Central memory CD8-positive, alpha-beta T cell (primary cell): ENCODE data around the gene CTBP2.
A peak's percentile ranks its signal among the peaks of the same experiment; 100 is the strongest.
"Not testable (repeated sequence)": the region's sequence is repeated elsewhere in the genome, so short reads cannot be mapped to it uniquely, and the experiment has no call there.

Experiments
- ATAC-seq: fragments of 150-1000 bp; cut with Tn5 transposase; replicated peaks from 2 replicates; pipeline ENCODE4 v1.10.0; 2022; ENCODE audit warnings: mild to moderate bottlenecking, moderate FRiP score, moderate number of reproducible peaks; ENCODE audit not compliant: poor library complexity, severe bottlenecking; ENCODE audit errors: extremely low read depth
- DNase-seq, 2 donors: peaks; one replicate each; pipeline ENCODE4 v3.0.0; 2021; ENCODE audit warnings: low spot score in 2 of 2
- H3K27ac Mint-ChIP-seq: one replicate; pipeline ENCODE4 v1.8.0; 2022; ENCODE audit warnings: low read depth, mild to moderate bottlenecking, moderate library complexity, mixed read lengths
- H3K27me3 Mint-ChIP-seq: one replicate; pipeline ENCODE4 v1.8.0; 2022; ENCODE audit warnings: mixed read lengths
- H3K36me3 Mint-ChIP-seq: one replicate; pipeline ENCODE4 v1.8.0; 2022; ENCODE audit warnings: mild to moderate bottlenecking, moderate library complexity, mixed read lengths; ENCODE audit not compliant: insufficient read depth
- H3K4me1 Mint-ChIP-seq: one replicate; pipeline ENCODE4 v1.8.0; 2022; ENCODE audit warnings: mixed read lengths
- H3K4me3 Mint-ChIP-seq: one replicate; pipeline ENCODE4 v1.8.0; 2022; ENCODE audit warnings: mild to moderate bottlenecking, moderate library complexity, mixed read lengths
- H3K9me3 Mint-ChIP-seq: one replicate; pipeline ENCODE4 v1.8.0; 2022; ENCODE audit warnings: mixed read lengths

The CTBP2 gene

GRCh38 chr10:125151553-125152449 lies 8.6 kb downstream of the CTBP2 start:
- H3K4me1 Mint-ChIP-seq = peaks cover 5% of the 10 kb centered on the region
- H3K27ac Mint-ChIP-seq = no peak overlapping the region
- peaks cover 71% of the 10 kb centered on the region for H3K27me3 Mint-ChIP-seq
- no peak overlapping the region for H3K4me3 Mint-ChIP-seq
- H3K36me3 Mint-ChIP-seq = no peaks in the 10 kb centered on the region
- ATAC-seq (peak; percentile 58), DNase-seq (no peak)
- H3K9me3 Mint-ChIP-seq = no peaks in the 10 kb centered on the region

GRCh38 chr10:125151170-125151552 lies 9.2 kb downstream of the CTBP2 start:
- Mint-ChIP-seq H3K4me3 (no peak overlapping the region), H3K4me1 (peaks cover 5% of the 10 kb centered on the region), H3K36me3 (peaks cover 1% of the 10 kb centered on the region), H3K27me3 (peaks cover 65% of the 10 kb centered on the region), H3K27ac (no peak overlapping the region), H3K9me3 (no peaks in the 10 kb centered on the region)
- DNase-seq (no peak), ATAC-seq (no peak)

DNA sequence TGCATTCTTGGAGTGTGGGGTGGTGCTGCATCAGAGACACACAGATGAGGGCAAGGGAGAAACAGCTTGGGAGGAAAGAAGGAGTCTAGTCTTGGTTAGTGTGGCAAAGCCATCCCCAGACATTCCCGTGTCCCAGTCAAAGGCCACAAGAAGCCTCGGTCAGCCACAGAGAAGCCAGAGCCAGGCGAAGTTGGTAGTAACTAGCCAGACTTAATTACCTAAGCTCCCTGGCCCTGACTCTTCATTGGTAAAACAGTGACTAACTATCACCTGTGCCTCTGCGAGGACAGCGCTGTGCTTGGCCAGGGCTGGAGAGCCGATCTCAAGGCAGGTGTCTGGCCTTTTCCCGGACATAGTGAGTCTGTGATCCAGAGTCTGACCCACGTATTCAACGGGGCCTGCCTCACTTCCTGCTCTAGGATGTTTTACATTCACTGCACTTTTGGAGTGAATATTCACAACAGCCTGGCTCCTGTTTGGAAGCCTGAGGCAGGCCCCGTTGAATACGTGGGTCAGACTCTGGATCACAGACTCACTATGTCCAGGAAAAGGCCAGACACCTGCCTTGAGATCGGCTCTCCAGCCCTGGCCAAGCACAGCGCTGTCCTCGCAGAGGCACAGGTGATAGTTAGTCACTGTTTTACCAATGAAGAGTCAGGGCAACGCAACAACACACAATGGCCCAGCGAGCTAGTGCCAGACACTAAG lies 9.8 kb downstream of the CTBP2 start:
- not testable (repeated sequence) for H3K27ac Mint-ChIP-seq, H3K4me1 Mint-ChIP-seq, H3K4me3 Mint-ChIP-seq, DNase-seq, H3K9me3 Mint-ChIP-seq, ATAC-seq, H3K36me3 Mint-ChIP-seq
- peaks cover 58% of the 10 kb centered on the region for H3K27me3 Mint-ChIP-seq

DNA sequence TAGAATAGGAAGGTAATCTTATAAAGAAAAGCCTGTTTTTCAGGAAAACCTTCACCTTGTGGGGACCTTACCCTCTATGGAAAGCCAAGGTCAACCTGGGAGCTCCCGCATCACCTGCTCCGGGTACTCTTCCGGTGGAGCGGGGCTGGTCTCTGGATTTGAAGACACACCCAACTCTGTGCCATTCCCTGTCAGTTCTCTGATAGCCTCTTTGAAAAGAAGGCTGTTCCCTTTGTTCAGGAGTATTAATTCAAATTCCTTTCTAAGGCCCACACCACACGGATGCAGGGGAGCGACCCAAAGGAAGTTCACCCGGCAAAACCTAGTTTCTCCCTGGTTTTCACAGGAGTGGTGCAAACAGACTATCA lies 10.7 kb downstream of the CTBP2 start:
- Mint-ChIP-seq H3K27me3 (peaks cover 50% of the 10 kb centered on the region), H3K4me3 (no peak overlapping the region), H3K36me3 (peaks cover 1% of the 10 kb centered on the region), H3K9me3 (no peaks in the 10 kb centered on the region), H3K27ac (no peak overlapping the region), H3K4me1 (peaks cover 5% of the 10 kb centered on the region)
- no peak for DNase-seq
- ATAC-seq = no peak

- H3K36me3 Mint-ChIP-seq = peaks cover 1% of the 10 kb centered on the region
- no peak overlapping the region for H3K4me3 Mint-ChIP-seq
- DNase-seq (no peak), ATAC-seq (no peak)
- H3K4me1 Mint-ChIP-seq = peaks cover 5% of the 10 kb centered on the region
- no peaks in the 10 kb centered on the region for H3K9me3 Mint-ChIP-seq
- H3K27me3 Mint-ChIP-seq = peaks cover 49% of the 10 kb centered on the region
- no peak overlapping the region for H3K27ac Mint-ChIP-seq
Measured at GRCh38 chr10:125149036-125149679, 11.2 kb downstream of the CTBP2 start.

DNA sequence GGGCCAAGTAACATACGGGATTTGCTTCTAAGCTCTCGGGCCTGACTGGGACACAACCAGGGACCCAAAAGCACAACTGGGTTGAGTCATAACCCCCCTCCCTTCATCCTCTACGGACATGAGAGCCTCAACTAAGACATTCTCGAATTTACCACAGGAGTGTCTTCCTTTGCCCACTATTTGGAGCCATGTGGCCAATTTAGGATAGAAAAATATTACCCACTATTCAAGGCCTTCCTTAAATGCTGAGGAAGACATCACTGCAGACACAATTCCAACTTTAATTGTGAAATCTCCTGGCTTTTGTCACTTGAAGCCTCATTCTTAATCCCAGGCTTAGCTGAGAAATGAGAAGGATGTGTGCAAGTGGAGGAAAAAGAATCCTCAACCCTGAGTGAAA lies 11.8 kb downstream of the CTBP2 start:
- no peak for ATAC-seq
- DNase-seq = no peak
- Mint-ChIP-seq H3K27ac (no peak overlapping the region), H3K36me3 (peaks cover 1% of the 10 kb centered on the region), H3K4me1 (peaks cover 5% of the 10 kb centered on the region), H3K9me3 (no peaks in the 10 kb centered on the region), H3K27me3 (peaks cover 49% of the 10 kb centered on the region), H3K4me3 (no peak overlapping the region)

DNA sequence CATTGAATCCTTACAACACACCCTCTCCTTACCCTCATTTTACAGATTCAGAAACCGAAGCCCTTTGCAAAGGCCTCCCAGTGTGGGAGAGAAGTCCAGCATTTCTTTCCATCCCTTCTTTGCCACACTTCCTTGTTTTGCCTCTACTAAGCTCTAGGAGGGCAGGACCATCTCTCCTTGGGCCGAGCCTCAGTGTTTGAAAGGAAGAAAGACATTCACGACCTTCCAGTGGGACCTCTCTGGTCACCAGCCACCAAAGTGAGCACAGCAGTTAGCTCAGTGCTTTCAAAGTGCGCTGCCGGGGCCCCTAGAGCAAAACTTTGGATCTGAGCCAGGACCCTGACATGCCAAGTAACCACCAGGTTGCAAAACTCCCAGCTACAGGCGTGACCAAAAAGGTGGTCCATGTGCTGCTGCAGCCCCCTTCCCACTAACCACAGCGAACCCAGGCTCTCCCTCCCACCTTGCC lies 12.4 kb downstream of the CTBP2 start:
- no peak for DNase-seq
- no peak overlapping the region for H3K27ac Mint-ChIP-seq
- no peak for ATAC-seq
- peaks cover 1% of the 10 kb centered on the region for H3K36me3 Mint-ChIP-seq
- no peaks in the 10 kb centered on the region for H3K9me3 Mint-ChIP-seq
- peaks cover 5% of the 10 kb centered on the region for H3K4me1 Mint-ChIP-seq
- H3K27me3 Mint-ChIP-seq = peaks cover 49% of the 10 kb centered on the region
- no peak overlapping the region for H3K4me3 Mint-ChIP-seq

DNA sequence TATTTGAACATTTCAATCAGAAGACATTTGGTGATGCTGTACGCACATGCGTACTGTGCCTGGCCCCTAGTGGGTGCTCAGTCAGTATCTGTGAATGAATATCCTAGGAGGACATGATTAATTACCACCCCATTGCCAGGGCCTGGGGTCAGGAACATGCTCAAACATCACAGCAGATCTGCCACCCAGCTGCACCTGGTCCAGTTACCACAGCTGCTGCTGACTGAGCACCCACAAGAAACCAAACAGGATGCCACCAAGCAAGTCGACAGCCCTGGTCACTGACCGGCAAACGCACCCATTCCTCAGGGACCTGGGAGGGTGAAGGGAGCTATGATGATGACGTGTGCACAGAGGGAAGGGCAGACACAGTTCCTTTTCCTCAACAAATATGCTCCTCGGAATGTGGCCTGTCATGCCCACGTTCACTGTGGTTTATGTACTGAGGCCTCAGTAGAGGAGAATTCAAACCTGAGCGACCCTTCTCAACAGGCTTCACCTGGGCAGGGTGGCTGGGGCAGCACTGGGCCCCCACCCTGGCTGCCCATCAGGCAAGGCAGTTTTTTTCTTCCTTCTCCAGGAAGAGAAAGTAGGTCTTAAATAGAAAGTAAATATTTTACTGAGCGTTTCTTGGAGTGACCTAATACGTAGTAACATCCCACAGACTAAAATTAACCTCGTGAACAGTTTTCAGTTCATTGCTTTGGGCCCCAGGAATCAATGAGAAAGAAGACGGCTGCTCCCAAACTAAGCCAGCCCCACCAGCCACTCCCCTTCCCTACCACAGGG lies 13.4 kb downstream of the CTBP2 start:
- Mint-ChIP-seq H3K36me3 (peaks cover 1% of the 10 kb centered on the region), H3K9me3 (no peaks in the 10 kb centered on the region), H3K4me1 (peaks cover 5% of the 10 kb centered on the region), H3K4me3 (no peak overlapping the region), H3K27me3 (peaks cover 45% of the 10 kb centered on the region), H3K27ac (no peak overlapping the region)
- ATAC-seq = no peak
- no peak for DNase-seq

- Mint-ChIP-seq H3K9me3 (no peaks in the 10 kb centered on the region), H3K36me3 (peaks cover 1% of the 10 kb centered on the region), H3K4me3 (no peak overlapping the region), H3K27ac (no peak overlapping the region), H3K27me3 (peaks cover 53% of the 10 kb centered on the region), H3K4me1 (peaks cover 5% of the 10 kb centered on the region)
- no peak for DNase-seq
- ATAC-seq = no peak
Measured at GRCh38 chr10:125145636-125146035, 14.7 kb downstream of the CTBP2 start.

DNA sequence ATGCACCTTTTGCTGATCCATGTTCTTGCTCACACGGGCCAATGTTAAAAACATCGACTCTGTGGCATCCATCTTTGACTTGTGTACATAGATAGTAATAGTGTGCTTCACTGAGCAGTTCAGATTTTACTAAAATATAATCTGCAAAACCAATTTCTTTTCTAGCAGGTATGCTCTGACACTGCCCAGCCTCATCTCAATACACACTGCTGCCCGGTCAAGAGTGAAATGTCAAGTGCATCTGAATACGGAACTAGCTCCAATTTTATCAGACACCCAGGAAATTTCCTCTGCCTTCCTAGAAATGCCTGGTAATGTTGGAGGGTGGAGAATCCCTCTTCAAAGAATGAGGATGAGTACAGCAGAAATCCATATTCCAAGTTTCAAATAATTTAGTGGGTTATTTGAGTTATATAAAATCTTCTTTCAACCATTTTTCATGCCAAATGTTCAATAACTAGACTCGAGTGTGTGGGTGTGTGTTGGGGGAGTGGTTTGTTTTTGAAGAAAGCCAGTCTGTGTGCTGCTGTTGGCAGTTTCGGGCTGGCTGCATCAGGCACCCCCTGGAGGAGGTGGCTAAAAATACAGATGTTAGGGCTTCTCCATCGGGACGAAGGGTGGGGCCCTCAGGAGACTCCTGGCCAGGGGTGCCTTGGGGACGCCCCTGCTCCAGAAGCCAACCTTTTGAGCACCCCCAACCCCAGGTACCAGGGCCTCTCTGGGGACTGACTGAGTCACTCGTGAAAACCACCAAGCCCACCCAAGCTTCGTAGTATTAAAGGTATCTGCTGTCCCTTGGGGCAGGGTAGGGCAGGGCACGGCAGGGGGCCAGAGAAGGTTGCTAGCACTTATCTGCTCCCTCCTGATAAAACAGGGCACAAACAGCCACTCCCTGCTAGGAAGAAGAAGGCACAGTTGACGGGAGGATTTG lies 15.4 kb downstream of the CTBP2 start:
- H3K4me1 Mint-ChIP-seq = peaks cover under 1% of the 10 kb centered on the region
- DNase-seq = no peak
- H3K36me3 Mint-ChIP-seq = peaks cover 2% of the 10 kb centered on the region
- no peak overlapping the region for H3K27ac Mint-ChIP-seq
- H3K27me3 Mint-ChIP-seq = peaks cover 46% of the 10 kb centered on the region
- ATAC-seq = no peak
- H3K4me3 Mint-ChIP-seq = no peak overlapping the region
- no peaks in the 10 kb centered on the region for H3K9me3 Mint-ChIP-seq

DNA sequence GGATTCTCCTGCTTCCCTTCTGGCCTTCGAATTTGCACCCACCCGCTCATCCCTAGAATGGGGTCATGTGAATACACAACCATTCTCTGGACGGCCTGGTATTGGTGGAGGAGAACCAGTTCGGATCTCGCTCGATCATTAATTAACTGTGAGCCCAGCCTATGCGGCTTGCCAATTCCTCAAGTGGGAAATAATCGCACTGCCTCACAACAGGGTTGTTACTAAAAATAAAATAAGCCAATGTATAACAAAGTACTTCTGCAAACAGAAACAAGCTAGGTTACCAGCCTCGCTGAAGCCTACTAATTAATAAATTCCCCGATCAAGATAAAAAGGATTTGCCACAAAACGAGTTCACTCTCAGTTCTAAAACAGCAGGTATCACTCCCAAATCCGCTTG lies 16.2 kb downstream of the CTBP2 start:
- no peaks in the 10 kb centered on the region for H3K4me1 Mint-ChIP-seq
- H3K36me3 Mint-ChIP-seq = peaks cover 4% of the 10 kb centered on the region
- DNase-seq = no peak
- ATAC-seq = no peak
- H3K9me3 Mint-ChIP-seq = no peaks in the 10 kb centered on the region
- H3K4me3 Mint-ChIP-seq = no peak overlapping the region
- H3K27me3 Mint-ChIP-seq = peaks cover 43% of the 10 kb centered on the region
- H3K27ac Mint-ChIP-seq = no peak overlapping the region
